ENCODE measurements around the gene ABL1.

The ABL1 gene

DNA sequence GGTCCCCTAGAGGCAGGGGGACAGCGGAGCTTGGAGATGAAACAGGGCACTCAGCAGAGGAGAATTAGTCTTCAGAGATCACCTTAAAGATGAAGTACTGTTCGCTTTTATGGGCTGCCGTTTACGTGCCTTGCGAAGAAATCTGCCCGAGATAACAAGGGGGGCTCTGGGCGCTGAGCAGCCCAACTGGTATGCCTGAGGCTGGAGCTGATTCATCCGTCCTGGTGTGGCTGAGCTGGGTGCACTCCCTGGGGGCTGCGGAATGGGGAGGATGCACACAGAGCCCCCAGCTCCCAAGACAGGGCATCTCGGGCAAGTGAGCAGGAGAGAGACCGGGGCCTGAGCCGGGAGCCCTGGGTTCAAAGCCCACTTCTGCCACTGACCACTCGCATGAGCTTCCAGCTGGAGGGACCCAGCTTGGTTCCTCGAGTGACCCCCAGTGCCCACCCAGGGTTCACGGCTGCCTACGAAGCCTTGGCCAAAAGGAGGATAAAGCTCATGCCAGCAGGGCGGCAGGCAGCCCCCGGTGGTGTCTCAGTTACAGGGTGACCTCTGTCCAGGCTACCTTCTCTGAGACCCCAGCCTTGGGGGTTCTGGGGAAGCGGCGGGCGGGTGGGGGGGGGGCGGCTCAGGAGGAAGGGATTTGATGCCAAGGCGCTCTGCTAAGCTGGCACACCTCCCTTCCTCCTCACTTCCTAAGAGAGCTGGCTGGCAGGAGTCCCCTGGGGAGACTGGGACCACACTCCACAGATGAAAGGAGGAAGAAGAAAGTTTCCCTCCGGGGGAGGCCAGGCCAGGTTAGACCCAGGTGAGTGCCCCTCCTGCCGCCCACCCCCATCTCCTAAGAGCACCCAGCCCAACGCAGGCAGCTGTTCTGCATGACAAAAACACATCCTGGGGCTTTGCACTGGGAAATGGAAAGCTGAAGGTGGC, 98.3 kb downstream of the ABL1 start:
- no peak overlapping the region for H3K4me3 ChIP-seq (ENCODE audit: low read length)
- H3K9ac ChIP-seq (ENCODE audit: low read length), result no peak overlapping the region
- H3K27me3 ChIP-seq (ENCODE audit: control insufficient read depth, insufficient read depth, low read length), result peaks cover 64% of the 10 kb centered on the region
- no peaks in the 10 kb centered on the region for H3K36me3 ChIP-seq (ENCODE audit: control insufficient read depth, insufficient read depth, low read length)
- H3K9me3 ChIP-seq (ENCODE audit: control insufficient read depth, low read length), result no peaks in the 10 kb centered on the region
- H3K4me1 ChIP-seq (ENCODE audit: control insufficient read depth, insufficient read depth, low read length), result peaks cover 17% of the 10 kb centered on the region

DNA sequence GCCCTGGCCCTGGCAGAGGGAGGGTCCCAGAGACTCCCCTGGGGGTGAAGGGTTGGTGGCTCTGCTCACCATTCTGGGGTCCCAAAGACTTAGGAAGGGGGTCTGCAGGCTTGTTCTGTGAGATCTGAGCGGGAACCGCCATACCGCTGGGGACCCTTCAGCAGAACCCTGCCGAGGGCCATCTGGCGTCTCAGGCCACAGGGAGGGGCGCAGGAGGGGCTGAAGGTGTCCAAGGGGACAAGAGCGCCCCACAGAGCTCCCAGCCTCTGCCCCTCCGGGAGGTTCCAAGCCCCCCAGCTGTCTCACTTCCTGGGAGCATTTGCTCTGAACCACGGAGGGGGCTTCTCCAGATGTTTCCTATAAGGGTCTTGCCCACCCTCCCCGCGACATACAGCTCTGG, 99.2 kb downstream of the ABL1 start:
- H3K9me3 ChIP-seq (ENCODE audit: control insufficient read depth, low read length), result no peaks in the 10 kb centered on the region
- H3K27me3 ChIP-seq (ENCODE audit: control insufficient read depth, insufficient read depth, low read length), result peaks cover 69% of the 10 kb centered on the region
- H3K4me1 ChIP-seq (ENCODE audit: control insufficient read depth, insufficient read depth, low read length), result peaks cover 11% of the 10 kb centered on the region
- no peaks in the 10 kb centered on the region for H3K36me3 ChIP-seq (ENCODE audit: control insufficient read depth, insufficient read depth, low read length)
- H3K9ac ChIP-seq (ENCODE audit: low read length), result no peak overlapping the region
- no peak overlapping the region for H3K4me3 ChIP-seq (ENCODE audit: low read length)

DNA sequence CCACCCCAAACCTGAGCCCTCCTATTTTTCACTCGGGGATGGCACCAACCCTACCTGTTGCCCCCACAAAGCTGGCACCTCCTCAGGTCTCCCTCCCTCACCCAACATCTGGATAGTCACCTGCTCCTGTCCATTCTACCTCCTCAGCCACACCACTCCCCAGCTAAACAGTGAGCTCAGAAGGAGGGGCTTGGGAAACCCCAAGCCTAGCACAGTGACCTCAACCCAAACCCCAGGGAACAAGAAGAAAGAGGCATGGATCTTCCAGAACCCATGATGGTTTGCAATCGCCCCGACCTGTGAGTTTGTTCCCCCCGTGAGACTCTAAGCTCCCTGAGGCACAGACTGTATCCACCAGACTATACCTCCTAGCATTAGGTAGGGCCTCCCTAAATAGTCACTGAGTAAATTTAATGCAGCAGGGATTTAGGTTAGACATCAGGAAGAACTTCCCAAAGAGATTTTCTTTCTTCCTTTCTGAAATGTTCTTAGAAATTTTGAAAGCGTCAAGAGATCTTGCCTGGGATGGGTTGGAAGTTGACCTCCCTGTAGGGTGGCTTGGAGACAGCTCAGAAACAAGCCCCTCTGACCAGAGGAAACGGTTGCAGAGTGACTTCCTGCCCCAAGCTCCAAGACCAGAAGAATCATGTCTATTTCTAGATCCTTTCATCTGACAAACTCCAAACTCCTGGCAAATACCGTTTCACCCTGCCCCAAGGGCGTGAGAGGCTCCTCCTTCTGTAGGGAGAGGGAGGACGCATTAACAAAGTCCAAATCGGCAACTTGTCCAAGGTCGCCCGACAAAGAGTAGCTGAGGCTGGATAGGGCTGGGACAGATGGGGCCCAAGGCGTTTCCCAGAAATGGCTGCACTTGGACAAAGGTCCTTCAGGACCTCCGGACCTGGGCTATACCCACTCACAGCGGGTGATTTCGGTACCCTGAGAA, 99.9 kb downstream of the ABL1 start:
- Histone ChIP-seq H3K9me3 (ENCODE audit: control insufficient read depth, low read length) (no peaks in the 10 kb centered on the region), H3K4me1 (ENCODE audit: control insufficient read depth, insufficient read depth, low read length) (peaks cover 13% of the 10 kb centered on the region), H3K9ac (ENCODE audit: low read length) (no peak overlapping the region), H3K27me3 (ENCODE audit: control insufficient read depth, insufficient read depth, low read length) (peaks cover 71% of the 10 kb centered on the region), H3K36me3 (ENCODE audit: control insufficient read depth, insufficient read depth, low read length) (no peaks in the 10 kb centered on the region), H3K4me3 (ENCODE audit: low read length) (no peak overlapping the region)

DNA sequence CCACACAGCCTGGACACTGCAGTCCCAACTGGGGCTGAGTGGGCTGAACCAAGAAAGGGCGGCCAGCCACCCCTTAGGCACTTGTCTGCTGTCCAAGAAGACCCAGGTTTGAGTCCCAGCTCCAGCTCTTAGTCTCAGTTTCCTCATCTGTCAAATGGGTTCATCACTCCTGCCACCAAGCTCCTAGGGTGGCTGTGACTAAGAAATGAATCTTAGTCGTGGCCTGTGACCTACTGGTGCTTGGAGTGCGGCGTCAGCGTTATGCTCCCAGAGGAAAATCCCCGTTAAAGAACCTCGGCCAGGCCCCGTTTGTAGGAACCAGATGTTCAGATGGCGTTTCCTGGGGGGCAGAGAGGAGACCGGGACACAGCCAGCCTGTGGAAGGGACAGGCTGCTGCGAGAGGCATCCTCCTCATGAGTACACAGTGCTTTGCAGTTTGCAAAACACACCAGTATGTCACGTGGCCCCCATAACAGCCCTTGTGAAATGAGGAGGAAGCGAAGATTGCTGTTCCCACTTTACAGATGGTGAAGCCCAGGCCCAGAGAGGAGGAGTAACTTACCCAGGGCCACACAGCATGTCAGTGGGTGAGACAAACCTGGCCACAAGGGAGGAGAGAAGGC, 100.7 kb downstream of the ABL1 start:
- no peak overlapping the region for H3K9ac ChIP-seq (ENCODE audit: low read length)
- no peak overlapping the region for H3K4me3 ChIP-seq (ENCODE audit: low read length)
- no peaks in the 10 kb centered on the region for H3K9me3 ChIP-seq (ENCODE audit: control insufficient read depth, low read length)
- no peaks in the 10 kb centered on the region for H3K36me3 ChIP-seq (ENCODE audit: control insufficient read depth, insufficient read depth, low read length)
- peaks cover 18% of the 10 kb centered on the region for H3K4me1 ChIP-seq (ENCODE audit: control insufficient read depth, insufficient read depth, low read length)
- peaks cover 79% of the 10 kb centered on the region for H3K27me3 ChIP-seq (ENCODE audit: control insufficient read depth, insufficient read depth, low read length)

DNA sequence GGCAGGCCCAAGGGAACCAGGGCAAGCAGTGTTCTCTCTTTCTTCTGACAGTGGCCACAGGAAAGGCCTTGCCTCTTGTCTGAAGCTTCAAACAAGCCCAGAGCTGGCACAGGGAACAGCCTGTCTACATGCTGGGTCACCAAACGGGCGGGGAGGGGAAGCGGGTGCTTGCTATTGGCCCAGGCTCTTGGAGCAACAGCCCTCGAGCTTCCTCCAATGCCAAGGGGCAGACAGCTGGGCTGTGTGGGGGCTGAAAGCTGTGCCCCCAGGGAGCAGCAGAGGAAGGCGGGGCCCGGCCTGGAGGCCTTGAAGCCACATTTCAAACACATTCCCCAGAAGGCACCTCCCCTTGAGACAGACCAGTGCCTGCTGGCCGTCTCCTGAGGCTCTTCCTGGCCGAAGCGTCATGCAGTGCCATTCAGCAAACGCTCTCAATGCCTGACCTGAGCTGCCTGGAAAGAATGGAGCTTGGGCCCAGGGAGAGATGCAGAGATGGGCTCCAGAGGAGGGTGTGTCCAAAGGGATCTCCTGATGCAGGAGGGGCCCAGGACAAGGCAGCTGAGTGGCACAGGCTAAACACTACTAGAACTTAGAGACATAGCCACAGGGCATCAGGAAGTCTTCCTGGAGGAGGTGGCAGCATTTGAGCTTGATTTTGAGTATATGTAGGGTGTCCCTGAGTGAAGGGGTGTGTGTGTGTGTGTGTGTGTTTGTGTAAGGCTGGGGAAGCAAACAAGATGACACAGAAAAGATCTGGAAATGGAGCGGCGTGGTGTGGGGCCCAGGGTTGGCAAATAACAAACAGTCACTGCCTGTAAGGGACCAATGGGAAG, 101.4 kb downstream of the ABL1 start:
- H3K27me3 ChIP-seq (ENCODE audit: control insufficient read depth, insufficient read depth, low read length), result peaks cover 86% of the 10 kb centered on the region
- H3K4me1 ChIP-seq (ENCODE audit: control insufficient read depth, insufficient read depth, low read length), result peaks cover 20% of the 10 kb centered on the region

More for the DNA sequence above, 101.4 kb downstream of the ABL1 start:
- no peaks in the 10 kb centered on the region for H3K36me3 ChIP-seq (ENCODE audit: control insufficient read depth, insufficient read depth, low read length)
- H3K4me3 ChIP-seq (ENCODE audit: low read length), result no peak overlapping the region
- H3K9ac ChIP-seq (ENCODE audit: low read length), result no peak overlapping the region
- H3K9me3 ChIP-seq (ENCODE audit: control insufficient read depth, low read length), result no peaks in the 10 kb centered on the region

Measured in mucosa of stomach (tissue), 1 donor.